ENCODE data around the gene TSC2. TPM values are rescaled to one million over a fixed set of nuclear protein-coding genes. Genes with fewer than 3 reads are reported as not detected.

Gene TSC2
- polyA plus RNA-seq, 1 donor: 92.4 TPM

- no peak for DNase-seq
These were observed 23.8 kb downstream of the TSC2 start for GRCh38 chr16:2071454-2072202.

- no peak for DNase-seq
These were observed 25.1 kb downstream of the TSC2 start for GRCh38 chr16:2072926-2073325.

GRCh38 chr16:2074071-2074470, 26.3 kb downstream of the TSC2 start:
- no peak for DNase-seq

- DNase-seq: no peak
These were observed 27.8 kb downstream of the TSC2 start for GRCh38 chr16:2075631-2076030.

GRCh38 chr16:2076072-2076865, 28.5 kb downstream of the TSC2 start:
- DNase-seq: no peak

- no peak for DNase-seq
These were observed 29.2 kb downstream of the TSC2 start for GRCh38 chr16:2077016-2077415.

GRCh38 chr16:2077696-2078095, 29.9 kb downstream of the TSC2 start:
- no peak for DNase-seq

GRCh38 chr16:2078096-2078495, 30.3 kb downstream of the TSC2 start:
- DNase-seq: no peak

- DNase-seq: no peak
These were observed 30.9 kb downstream of the TSC2 start for GRCh38 chr16:2078691-2079090.

- DNase-seq: no peak
These were observed 31.6 kb downstream of the TSC2 start for GRCh38 chr16:2079311-2079800.

- DNase-seq: no peak
These were observed 32.2 kb downstream of the TSC2 start for GRCh38 chr16:2079991-2080390.

- no peak for DNase-seq
These were observed 33.7 kb downstream of the TSC2 start for GRCh38 chr16:2081201-2082084.

GRCh38 chr16:2082171-2082982, 34.6 kb downstream of the TSC2 start:
- DNase-seq: no peak

- DNase-seq: no peak
These were observed 35.2 kb downstream of the TSC2 start for GRCh38 chr16:2082983-2083364.

GRCh38 chr16:2083409-2083808, 35.6 kb downstream of the TSC2 start:
- no peak for DNase-seq

GRCh38 chr16:2083876-2084780, 36.3 kb downstream of the TSC2 start:
- no peak for DNase-seq

GRCh38 chr16:2084895-2085625, 37.3 kb downstream of the TSC2 start:
- no peak for DNase-seq

GRCh38 chr16:2085669-2086068, 37.9 kb downstream of the TSC2 start:
- no peak for DNase-seq

GRCh38 chr16:2086106-2086742, 38.4 kb downstream of the TSC2 start:
- DNase-seq: no peak
